AML-193 (cell line): ENCODE results near the gene TUBGCP2.
A peak's percentile ranks its signal among the peaks of the same experiment; 100 is the strongest.

Source experiments
- DNase-seq, 2 experiments: peaks; one replicate each; lab custom pipeline; 2025; lab: John Stamatoyannopoulos, UW

TUBGCP2 gene

GRCh38 chr10:133308421-133309099 lies at the start of gene TUBGCP2, which contains the start of gene ZNF511:
TUBGCP2 (minus strand) TSS chr10:133308872; CDS start chr10:133302941, 5,931 bp downstream.
ZNF511 (plus strand) TSS chr10:133308914; CDS start chr10:133308944, 30 bp downstream.
- DNase-seq = peak; percentile 42 to 70

DNA sequence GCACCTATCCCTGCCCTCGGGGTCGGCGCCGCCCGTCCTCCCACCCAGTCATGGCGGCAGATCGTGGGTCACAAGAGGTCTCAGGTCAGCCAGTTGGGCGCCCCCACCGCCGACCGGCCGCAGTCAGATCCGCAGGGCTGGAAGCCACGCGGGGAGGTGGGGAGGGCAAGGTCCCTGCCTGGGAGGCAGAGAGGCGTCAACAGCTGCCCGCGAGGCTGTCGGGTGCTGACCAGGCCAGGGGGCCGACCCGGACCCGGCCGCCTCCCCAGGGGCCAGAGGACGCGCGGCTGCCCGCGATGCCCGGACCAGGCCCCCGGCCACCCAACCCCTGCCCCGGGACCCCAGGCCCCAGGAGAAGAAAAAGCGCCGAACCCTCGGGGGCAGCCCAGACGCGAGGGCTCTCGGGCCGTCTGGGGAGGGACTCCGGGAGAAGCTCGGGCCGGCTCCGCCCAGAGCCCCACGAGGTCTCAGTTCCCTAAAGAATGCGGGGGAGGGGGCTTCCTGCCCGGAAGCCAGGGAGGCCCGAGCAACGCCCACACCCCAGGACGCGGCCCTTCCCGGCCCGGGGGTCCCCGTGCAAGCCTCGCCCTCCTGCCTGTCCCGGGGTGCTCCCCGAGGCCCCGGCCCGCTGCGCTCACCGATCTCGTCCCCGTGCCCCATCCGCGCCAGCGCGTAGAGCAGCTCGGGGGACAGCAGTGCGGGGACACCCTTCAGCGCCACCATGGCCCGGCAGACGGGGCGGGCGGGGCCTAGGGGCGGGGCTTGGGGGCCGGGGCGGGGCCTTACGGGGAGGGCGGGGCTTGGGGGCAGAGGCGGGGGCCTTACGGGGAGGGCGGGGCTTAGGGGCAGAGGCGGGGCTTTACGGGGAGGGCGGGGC lies 48.9 kb upstream of the TUBGCP2 start, which contains the start of gene FUOM:
FUOM (minus strand) TSS at position 735 of the 877 bp plus-strand sequence; CDS start at position 723, 12 bp downstream.
- peak in 1 of 2 experiments; percentile 2 for DNase-seq

DNA sequence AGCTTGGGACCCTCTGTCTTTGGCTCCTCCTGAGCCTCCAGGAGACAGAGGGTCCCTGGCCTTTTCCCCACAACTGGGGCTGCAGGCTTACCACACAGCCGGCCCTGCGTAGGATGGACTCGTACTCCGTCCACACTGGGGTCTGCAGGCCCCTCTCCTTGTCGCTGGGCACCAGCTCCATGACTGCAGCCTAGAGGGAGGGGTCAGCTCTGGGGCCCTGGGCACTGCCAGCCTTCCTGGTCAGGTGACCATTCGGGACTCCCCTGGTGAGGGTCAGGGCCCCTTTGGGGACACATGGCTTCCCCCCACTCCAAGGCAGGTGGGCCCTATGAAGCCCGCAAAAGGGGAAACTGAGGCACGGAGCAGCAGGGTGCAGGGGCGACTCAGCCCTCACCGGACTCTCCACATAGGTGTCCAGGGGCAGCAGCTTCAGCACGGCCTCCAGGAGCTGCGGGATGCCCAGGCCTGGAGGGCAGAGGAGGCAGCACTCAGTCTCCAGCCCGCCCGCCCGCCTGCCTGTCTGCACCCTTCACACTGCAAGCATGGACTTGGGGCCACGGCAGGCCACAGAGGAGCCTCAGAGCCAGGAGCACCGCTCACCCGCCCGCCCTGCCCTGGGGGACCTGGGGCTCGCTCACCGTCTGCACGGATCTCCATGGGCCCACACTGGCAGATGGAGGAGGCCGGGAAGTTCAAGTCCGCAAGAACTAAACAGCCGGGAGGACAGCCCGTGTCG lies 48.0 kb upstream of the TUBGCP2 start:
- no peak for DNase-seq

GRCh38 chr10:133355991-133356390 lies 47.3 kb upstream of the TUBGCP2 start:
- DNase-seq = no peak

- no peak for DNase-seq
Observed at GRCh38 chr10:133355266-133355665, 46.6 kb upstream of the TUBGCP2 start.

DNA sequence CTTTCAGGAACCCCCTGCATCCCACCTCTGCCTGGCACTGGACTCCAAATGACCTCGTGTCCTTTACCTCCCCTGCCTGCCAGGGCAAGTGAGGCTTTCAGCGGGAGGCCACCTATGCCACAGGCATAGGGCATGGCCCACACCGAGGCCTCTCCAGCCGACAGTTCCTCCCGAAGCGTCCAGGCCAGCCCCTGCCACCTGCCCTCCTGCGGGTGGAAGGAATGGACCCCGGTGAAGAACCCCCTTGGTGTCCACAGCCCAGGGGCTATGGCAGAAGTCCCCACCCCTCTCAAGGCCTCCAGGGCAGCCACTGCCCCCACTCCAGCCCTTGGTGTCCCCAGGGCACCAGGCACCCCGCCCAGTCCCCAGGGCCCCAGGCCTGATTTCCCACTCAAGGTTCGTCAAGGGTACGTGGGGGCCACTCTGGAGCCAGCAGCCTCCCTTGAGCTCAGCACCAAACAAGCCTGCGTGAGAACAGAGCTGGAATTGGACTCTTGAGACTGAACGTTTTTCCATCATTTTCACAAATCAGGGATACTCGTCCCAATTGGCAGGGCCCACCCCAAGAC lies 46.1 kb upstream of the TUBGCP2 start:
- DNase-seq = no peak

GRCh38 chr10:133353988-133354605 lies 45.4 kb upstream of the TUBGCP2 start:
- no peak for DNase-seq

DNA sequence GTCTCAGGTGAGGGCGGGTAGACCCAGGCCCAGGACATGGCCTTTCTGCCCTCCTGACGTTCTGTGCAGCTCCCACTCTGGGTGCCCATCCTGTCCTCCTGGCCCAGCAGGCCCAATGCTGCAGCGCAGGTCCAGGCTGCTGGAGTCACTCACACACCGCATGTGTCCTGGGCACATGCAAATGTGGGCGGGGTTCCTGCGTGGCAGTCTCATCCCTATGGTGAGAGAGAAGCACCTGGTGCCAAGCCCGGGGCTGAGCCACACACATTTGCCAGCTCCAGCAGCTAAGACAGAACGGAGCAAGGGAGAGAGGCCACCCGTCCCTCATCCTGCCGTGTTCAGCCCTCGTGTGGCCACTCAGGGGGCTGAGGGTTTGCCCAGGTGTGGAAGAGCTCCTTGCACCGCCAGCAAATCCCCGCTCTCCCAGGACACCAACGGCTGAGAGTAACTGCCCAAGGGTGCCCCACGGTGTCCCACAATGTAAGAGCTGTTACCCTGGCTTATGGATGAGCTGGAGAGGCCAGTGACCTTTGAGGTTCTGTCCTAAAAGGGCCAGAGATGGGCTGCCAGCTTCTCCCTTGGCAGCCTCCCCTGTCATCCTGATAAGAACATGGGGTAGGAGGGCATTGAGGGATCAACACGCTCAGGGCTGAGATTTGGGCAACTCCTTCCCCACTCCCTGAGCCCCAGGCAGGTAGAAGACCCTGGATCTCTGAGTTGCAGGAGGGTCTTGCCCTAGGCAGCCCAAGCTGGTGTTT lies 44.7 kb upstream of the TUBGCP2 start:
- no peak for DNase-seq

GRCh38 chr10:133351408-133352318 lies 43.0 kb upstream of the TUBGCP2 start:
- DNase-seq = no peak

- DNase-seq = no peak
Observed at GRCh38 chr10:133350950-133351329, 42.3 kb upstream of the TUBGCP2 start.

- no peak for DNase-seq
Observed at GRCh38 chr10:133350283-133350949, 41.7 kb upstream of the TUBGCP2 start.

GRCh38 chr10:133349577-133350011 lies 40.9 kb upstream of the TUBGCP2 start:
- DNase-seq = no peak

- DNase-seq = no peak
Observed at GRCh38 chr10:133349160-133349568, 40.5 kb upstream of the TUBGCP2 start.

DNA sequence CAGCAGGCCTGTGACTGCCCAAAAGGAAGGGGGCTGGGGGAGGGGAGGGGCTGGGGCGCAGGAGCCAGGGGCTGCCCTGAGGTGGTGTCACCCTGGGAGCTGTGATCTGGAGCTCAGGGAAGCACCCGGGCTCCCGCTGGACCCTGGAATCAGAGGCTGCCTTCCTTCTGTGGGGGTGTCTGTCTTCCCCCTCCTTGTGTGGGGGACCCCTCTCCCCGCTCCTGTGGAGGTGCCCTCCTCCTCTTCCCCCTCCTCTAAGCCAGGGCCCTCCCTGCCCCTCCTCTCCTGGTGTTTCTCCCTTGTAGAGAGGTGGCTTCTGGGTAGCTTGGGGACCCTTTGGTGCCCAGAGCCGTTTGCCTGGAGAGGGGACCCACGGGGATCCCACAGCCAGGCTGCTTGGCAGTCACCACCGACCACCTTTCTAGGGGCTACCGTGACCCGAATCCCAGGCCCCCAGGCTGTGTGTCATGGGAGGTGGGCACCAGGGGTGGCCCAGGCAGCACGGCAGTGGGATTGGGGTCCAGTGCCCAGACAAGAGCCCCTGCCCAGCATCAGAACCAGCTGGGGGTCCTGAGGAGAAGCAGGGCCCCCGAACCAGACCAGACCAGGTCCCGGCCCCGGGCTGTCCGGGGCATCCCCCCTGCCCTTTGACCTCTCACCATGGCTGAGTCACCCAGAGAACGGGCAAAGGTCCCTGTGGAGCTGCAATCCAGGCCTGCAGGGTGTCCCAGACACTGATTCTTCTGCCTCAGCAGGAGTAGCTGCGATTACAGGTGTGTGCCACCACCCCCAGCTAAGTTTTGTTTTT lies 39.2 kb upstream of the TUBGCP2 start:
- no peak for DNase-seq

DNA sequence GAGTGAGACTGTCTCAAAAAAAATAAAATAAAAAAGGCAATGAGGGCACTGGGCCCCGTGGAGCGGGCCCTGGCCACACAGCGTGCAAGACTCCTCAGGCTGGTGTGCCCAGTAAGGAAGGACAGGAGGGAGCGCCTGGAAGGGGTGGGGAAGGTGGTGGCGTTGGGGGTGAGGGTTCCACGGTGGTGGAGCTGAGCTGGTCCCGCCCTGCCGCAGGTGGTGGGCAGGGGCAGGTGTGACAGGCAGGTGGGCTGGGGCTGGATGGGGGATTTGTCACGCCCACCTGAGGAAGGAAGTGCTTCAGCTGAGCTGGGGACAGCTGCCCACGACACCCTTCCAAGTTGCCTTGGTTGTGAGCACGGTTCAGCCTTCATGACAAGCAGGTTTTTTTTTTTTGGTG lies 37.7 kb upstream of the TUBGCP2 start:
- DNase-seq = no peak

GRCh38 chr10:133344236-133344635 lies 35.6 kb upstream of the TUBGCP2 start:
- no peak for DNase-seq

- no peak for DNase-seq
Observed at GRCh38 chr10:133343558-133343957, 34.9 kb upstream of the TUBGCP2 start.

DNA sequence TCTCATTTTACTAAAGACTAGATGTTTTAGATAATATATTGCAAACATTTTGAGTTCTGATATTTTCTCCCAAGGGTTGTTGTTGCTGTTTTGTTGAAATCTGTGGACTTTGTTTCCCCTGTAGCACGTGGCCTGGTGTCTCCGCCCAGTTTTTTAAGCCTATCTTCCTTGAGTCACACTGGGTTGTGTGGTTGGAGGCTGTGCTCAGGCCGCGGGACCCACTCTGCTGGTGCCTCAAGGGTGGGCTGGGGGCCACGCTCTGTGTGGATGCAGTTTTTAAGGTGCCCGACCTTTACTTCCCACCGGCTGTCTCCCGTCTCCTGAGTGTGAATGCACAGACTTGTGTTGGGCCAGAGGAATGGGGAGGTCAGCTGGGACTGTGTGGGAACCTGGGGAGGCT lies 34.3 kb upstream of the TUBGCP2 start:
- no peak for DNase-seq
